Fibroblast of lung (primary cell): ENCODE data around the gene ZNF853. TPM values are rescaled to one million over a fixed set of nuclear protein-coding genes. Genes with fewer than 3 reads are reported as not detected.

Source experiments
- DNase-seq, 2 donors: peaks; one replicate each; pipeline versions ENCODE4 v3.0.0 to v3.0.0-alpha.2; 2010; ENCODE audit warnings: low read depth in 2 of 2
- H2AFZ ChIP-seq: 2 replicates; pipeline ENCODE4 v1.5.1; 2012; ENCODE audit warnings: low read length, control low read depth, inconsistent platforms
- H3K27ac ChIP-seq: 2 replicates; pipeline ENCODE4 v1.5.1; 2011; ENCODE audit warnings: low read length, control low read depth; ENCODE audit not compliant: insufficient read depth
- H3K27me3 ChIP-seq: 2 replicates; pipeline ENCODE4 v1.5.1; 2011; ENCODE audit warnings: mild to moderate bottlenecking, low read length; ENCODE audit not compliant: control insufficient read depth, insufficient read depth
- H3K36me3 ChIP-seq: 2 replicates; pipeline ENCODE4 v1.5.1; 2011; ENCODE audit warnings: low read length; ENCODE audit not compliant: control insufficient read depth, insufficient read depth
- H3K4me1 ChIP-seq: 2 replicates; pipeline ENCODE4 v1.5.1; 2011; ENCODE audit warnings: low read length; ENCODE audit not compliant: control insufficient read depth, insufficient read depth; ENCODE audit errors: extremely low read depth
- H3K4me2 ChIP-seq: 2 replicates; pipeline ENCODE4 v1.5.1; 2011; ENCODE audit warnings: low read length, control low read depth; ENCODE audit not compliant: insufficient read depth; ENCODE audit errors: extremely low read depth
- H3K4me3 ChIP-seq, 4 experiments: fragments of 200-600 bp in 1 of 4; sonication (generic) in 1 of 4; replicated peaks in 1 of 4; 2 replicates each; pipeline ENCODE4 v1.5.1; 2011 to 2016; ENCODE audit warnings: low read length in 4 of 4, low read depth in 3 of 4, mild to moderate bottlenecking in 3 of 4, control low read depth in 2 of 4, inconsistent platforms in 1 of 4, mixed read lengths in 1 of 4; ENCODE audit not compliant: insufficient read depth in 1 of 4; ENCODE audit errors: control extremely low read depth in 1 of 4
- H3K79me2 ChIP-seq: 2 replicates; pipeline ENCODE4 v1.5.1; 2012; ENCODE audit warnings: mild to moderate bottlenecking, low read length, inconsistent platforms; ENCODE audit not compliant: control insufficient read depth, insufficient read depth
- H3K9ac ChIP-seq: 2 replicates; pipeline ENCODE4 v1.5.1; 2011; ENCODE audit warnings: mild to moderate bottlenecking, low read length, control low read depth; ENCODE audit not compliant: insufficient read depth
- H3K9me3 ChIP-seq: 2 replicates; pipeline ENCODE4 v1.5.1; 2012; ENCODE audit warnings: low read depth, low read length; ENCODE audit not compliant: control insufficient read depth, insufficient read depth
- H4K20me1 ChIP-seq: 2 replicates; pipeline ENCODE4 v1.5.1; 2011; ENCODE audit warnings: low read length; ENCODE audit not compliant: control insufficient read depth, insufficient read depth; ENCODE audit errors: extremely low read depth
- EZH2 ChIP-seq: IDR thresholded peaks from 2 replicates; pipeline ENCODE4 v1.5.1; 2012; ENCODE audit warnings: low read length, control low read depth, mild to moderate bottlenecking; ENCODE audit errors: missing control alignments
- polyA plus RNA-seq, 2 donors: library from polyadenylated mRNA; depleted of rRNA in 1 of 2; stranded (reverse) in 1 of 2; unstranded in 1 of 2; fragments of >200 nt; gene quantifications; 2 replicates each; pipeline ENCODE4 v1.2.1, GENCODE V29; 2011 to 2012; ENCODE audit warnings: missing spikeins in 1 of 2
- total RNA-seq: library from RNA; depleted of rRNA; stranded (reverse); fragments of >200 nt; gene quantifications from 2 replicates; pipeline ENCODE4 v1.2.1, GENCODE V29; 2014
- TF ChIP-seq, protein P1 (sequence below), 2 donors: IDR thresholded peaks in 1 of 2; conservative IDR thresholded peaks in 1 of 2; 1 replicate in 1 of 2; 2 replicates in 1 of 2; pipeline ENCODE4 v1.5.1; 2011 to 2012; ENCODE audit warnings: low read length in 2 of 2, control low read depth in 1 of 2, inconsistent platforms in 1 of 2, low read depth in 1 of 2, mild to moderate bottlenecking in 1 of 2

The ZNF853 gene
- total and polyA plus RNA-seq, 2 donors (not counting 1 experiment from before 2014, with no cell fraction given): 0.05 to 0.66 TPM

DNA sequence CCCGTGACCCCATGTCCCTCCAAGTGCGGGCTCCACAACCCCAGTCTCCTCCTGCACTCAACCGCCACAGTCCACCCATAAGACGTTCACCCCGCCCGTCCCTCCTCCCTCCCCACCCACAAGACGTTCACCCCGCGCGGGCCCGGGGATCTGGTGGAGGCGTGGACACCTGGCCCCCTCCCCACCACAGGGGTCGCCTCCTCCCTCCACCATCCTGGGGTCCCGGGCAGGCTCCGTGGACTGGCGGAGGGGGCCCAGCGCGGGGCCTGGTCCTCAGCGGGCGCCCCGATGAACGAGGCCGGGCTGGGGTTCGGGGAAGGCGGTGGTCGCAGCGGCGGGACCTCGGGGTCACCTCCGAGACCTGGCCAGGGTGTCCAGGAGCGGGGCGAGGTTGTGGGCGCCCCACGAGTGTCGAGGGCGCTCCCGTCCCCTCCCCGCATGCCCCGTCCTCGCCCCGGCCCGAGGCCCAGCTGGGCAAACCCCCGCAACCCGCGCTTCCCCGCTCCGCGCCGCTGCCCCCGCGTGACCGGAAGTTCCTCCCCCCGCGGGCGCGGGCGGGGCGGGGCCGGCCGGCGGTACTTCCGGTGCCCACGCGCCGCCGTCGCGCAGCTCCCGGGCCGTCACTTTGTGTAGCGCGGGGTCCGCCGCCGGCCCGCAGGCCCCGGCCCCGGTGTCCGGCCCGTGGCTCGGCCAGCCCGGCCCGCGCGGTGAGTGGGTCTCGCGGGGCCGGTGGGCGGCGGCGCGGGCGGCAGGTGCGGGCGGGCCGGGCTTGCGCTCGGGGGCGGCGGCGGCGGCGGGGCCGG lies 21.5 kb downstream of the ZNF853 start, which contains the start of gene ZNF316:
TSS of gene ZNF316 (plus strand) at position 578 of the 803 bp plus-strand sequence. CDS start 5,092 bp downstream, outside the sequence.
- H2AFZ ChIP-seq: peak within 1 kb of the TSS; percentile 16
- peaks cover 25% of the 10 kb centered on the region for H3K79me2 ChIP-seq
- peaks cover 4% of the 10 kb centered on the region for H3K36me3 ChIP-seq
- H3K27ac ChIP-seq: peak within 1 kb of the TSS; percentile 62
- H3K27me3 ChIP-seq: no peaks in the 10 kb centered on the region
- H3K9ac ChIP-seq: peak within 1 kb of the TSS; percentile 85
- no peaks in the 10 kb centered on the region for H3K4me1 ChIP-seq
- peak; percentile 41 to 42 for DNase-seq
- TF ChIP-seq EZH2: no peak
- TF ChIP-seq, protein P1, sequence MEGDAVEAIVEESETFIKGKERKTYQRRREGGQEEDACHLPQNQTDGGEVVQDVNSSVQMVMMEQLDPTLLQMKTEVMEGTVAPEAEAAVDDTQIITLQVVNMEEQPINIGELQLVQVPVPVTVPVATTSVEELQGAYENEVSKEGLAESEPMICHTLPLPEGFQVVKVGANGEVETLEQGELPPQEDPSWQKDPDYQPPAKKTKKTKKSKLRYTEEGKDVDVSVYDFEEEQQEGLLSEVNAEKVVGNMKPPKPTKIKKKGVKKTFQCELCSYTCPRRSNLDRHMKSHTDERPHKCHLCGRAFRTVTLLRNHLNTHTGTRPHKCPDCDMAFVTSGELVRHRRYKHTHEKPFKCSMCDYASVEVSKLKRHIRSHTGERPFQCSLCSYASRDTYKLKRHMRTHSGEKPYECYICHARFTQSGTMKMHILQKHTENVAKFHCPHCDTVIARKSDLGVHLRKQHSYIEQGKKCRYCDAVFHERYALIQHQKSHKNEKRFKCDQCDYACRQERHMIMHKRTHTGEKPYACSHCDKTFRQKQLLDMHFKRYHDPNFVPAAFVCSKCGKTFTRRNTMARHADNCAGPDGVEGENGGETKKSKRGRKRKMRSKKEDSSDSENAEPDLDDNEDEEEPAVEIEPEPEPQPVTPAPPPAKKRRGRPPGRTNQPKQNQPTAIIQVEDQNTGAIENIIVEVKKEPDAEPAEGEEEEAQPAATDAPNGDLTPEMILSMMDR (conservative IDR thresholded peaks at IDR 0.05 in 1 of 2, IDR thresholded peaks at IDR 0.05 in 1 of 2; ENCODE audit: low read depth in 1 of 2, low read length in 2 of 2): no peak
- H3K4me2 ChIP-seq: peak within 1 kb of the TSS; percentile 90
- H3K9me3 ChIP-seq: no peaks in the 10 kb centered on the region
- peak within 1 kb of the TSS; percentile 65 to 78 (median 74) for H3K4me3 ChIP-seq
- H4K20me1 ChIP-seq: no peaks in the 10 kb centered on the region

DNA sequence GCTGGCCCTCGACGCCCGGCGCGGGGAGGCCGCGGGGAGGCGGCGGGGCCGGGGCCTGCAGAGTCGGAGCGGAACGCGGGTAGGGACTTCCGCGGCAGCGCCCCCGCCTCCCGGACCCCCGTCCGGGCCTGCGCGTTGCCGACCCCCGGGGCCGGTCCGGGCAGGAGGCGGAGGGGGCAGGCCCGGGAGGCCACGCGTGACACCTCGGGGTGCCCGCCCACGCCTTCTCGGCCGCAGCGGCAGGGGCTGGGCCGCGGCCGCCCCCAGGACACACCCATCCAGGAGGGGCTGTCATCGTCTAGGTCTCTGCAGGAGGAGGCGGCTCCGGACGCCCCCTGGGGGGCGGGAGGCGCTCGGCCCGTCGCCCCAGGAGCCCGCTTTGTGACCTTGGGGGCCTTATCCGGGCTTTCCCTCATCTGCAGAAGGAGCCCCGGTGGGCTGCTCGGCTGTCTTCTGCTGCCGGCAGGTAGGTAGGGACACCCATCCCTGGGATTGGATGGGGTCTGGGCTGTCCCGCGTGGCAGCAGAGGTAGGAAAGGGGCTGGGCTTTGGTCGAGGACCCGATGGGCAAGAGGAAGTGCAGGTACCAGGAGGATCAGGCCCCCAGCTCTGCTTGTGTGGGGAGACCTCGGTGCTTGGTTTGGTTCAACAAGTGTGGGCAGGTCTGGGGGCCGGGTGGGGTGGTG lies 22.3 kb downstream of the ZNF853 start:
- no peak for TF ChIP-seq EZH2
- TF ChIP-seq, protein P1 (conservative IDR thresholded peaks at IDR 0.05 in 1 of 2, IDR thresholded peaks at IDR 0.05 in 1 of 2; ENCODE audit: low read depth in 1 of 2, low read length in 2 of 2): peak; percentile 11 to 15
- Histone ChIP-seq H3K9me3 (no peaks in the 10 kb centered on the region), H3K9ac (peak overlapping the region; percentile 62), H2AFZ (no peak overlapping the region), H3K4me1 (no peaks in the 10 kb centered on the region), H3K4me2 (peak overlapping the region; percentile 90), H3K79me2 (peaks cover 25% of the 10 kb centered on the region), H3K4me3 (peak overlapping the region; percentile 65 to 76 (median 68)), H4K20me1 (no peaks in the 10 kb centered on the region), H3K27me3 (no peaks in the 10 kb centered on the region), H3K27ac (peak overlapping the region; percentile 8), H3K36me3 (peaks cover 8% of the 10 kb centered on the region)
- DNase-seq: peak in 1 of 2 donors; percentile 14

DNA sequence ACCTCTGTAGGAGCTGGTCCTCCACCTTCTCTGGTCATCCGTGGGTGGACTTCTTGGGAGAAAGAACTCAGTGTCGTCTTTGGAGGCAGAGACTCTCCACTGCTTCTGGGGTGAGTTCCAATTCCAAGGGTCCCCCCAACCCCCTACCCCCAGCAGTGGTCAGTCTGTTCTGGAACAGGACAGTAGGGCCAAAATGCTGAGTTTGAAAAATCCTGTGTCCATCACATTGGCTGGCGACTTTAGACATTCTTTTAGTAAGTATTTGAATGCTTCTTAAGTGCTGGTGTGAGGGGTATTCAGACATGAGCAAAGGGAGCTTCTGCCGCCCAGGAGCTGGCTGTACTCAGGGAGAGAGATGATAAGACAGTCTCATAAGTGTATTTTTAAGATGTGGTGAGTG lies 23.6 kb downstream of the ZNF853 start:
- H3K79me2 ChIP-seq: peaks cover 25% of the 10 kb centered on the region
- H3K4me2 ChIP-seq: peak overlapping the region; percentile 90
- no peaks in the 10 kb centered on the region for H3K4me1 ChIP-seq
- peak overlapping the region in 1 of 4 experiments; percentile 72 for H3K4me3 ChIP-seq
- H3K9ac ChIP-seq: no peak overlapping the region
- H3K36me3 ChIP-seq: peaks cover 12% of the 10 kb centered on the region
- H3K27ac ChIP-seq: no peak overlapping the region
- no peak for DNase-seq
- TF ChIP-seq EZH2: no peak
- TF ChIP-seq, protein P1 (conservative IDR thresholded peaks at IDR 0.05 in 1 of 2, IDR thresholded peaks at IDR 0.05 in 1 of 2; ENCODE audit: low read depth in 1 of 2, low read length in 2 of 2): no peak
- H3K27me3 ChIP-seq: no peaks in the 10 kb centered on the region
- H3K9me3 ChIP-seq: no peaks in the 10 kb centered on the region
- H2AFZ ChIP-seq: no peak overlapping the region
- H4K20me1 ChIP-seq: no peaks in the 10 kb centered on the region
